ENCODE measurements around the gene SNX11.
A peak's percentile ranks its signal among the peaks of the same experiment; 100 is the strongest.

SNX11 gene

DNA sequence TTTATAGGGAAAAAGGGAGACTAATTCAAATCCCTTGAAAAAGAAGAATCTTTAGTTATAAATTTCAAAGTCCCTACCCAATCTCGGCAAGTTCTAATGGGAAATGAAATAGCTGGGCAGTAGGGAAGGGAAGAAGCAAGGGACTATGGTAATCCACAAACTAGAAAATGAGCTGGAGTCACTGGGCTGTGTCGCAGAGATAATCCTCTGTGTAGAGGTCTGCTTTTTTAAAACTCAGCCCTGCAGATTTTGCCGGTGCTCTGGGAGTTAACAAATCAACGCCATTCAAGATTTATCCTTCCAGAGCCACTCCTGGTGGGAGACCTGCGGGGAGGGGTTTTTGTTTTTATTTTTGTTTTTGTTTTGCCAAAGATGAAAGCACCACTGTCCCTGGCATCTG lies 20.8 kb downstream of the SNX11 start:
- no peak overlapping the region for H3K27ac ChIP-seq
- TF ChIP-seq, protein P1, sequence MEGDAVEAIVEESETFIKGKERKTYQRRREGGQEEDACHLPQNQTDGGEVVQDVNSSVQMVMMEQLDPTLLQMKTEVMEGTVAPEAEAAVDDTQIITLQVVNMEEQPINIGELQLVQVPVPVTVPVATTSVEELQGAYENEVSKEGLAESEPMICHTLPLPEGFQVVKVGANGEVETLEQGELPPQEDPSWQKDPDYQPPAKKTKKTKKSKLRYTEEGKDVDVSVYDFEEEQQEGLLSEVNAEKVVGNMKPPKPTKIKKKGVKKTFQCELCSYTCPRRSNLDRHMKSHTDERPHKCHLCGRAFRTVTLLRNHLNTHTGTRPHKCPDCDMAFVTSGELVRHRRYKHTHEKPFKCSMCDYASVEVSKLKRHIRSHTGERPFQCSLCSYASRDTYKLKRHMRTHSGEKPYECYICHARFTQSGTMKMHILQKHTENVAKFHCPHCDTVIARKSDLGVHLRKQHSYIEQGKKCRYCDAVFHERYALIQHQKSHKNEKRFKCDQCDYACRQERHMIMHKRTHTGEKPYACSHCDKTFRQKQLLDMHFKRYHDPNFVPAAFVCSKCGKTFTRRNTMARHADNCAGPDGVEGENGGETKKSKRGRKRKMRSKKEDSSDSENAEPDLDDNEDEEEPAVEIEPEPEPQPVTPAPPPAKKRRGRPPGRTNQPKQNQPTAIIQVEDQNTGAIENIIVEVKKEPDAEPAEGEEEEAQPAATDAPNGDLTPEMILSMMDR (conservative IDR thresholded peaks at IDR 0.05) = no peak

DNA sequence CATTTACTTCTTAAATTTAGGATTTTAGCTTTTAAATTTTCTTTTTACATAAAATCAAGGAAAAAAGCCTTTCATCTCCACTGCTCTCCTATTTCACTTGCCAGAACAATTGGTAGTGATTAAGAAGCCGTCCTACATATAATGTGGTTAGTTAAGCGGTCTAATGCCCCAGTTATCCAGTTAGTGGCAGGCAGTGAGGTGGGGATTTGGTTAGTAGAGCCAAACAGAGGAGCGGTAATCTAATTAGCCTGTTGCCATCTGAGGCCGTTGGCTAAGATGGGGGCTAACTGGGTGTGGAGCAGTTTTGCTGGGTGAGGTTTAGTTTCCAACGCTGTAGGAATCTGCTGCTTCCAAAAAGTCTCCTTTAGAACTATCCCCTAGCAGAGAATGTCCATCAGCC lies 22.4 kb downstream of the SNX11 start:
- H3K27ac ChIP-seq = no peak overlapping the region
- TF ChIP-seq, protein P1 (conservative IDR thresholded peaks at IDR 0.05) = no peak

DNA sequence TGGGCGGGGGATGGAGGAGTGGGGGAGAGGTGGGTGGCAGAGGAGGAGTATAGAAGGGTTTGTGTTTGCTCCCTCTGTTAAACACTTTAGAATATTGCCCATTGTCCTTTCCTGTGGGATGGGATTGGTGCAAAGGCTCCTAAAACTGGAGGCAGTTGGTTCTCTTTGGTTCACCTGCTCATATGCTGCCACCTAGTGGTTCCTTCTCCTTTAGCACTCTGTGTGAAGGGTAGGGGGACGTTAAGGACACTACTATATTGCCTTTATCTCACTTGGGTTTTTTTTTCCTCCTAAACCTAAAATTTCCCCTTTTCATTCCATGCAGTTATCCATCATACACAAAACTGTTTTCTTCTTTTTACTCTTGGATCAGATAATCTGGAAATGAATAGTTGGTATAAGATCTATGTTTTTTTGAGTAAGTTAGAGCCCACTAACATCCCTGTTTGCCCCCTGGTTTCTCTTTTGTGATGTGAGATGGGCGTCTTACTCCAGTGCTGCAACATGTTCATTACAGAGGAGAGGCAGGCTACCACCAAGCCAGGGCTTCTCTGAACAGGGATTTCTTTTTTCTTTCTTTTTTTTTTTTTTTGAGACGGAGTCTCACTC lies 23.8 kb downstream of the SNX11 start:
- TF ChIP-seq, protein P1 (conservative IDR thresholded peaks at IDR 0.05) = peak; percentile 92
- H3K27ac ChIP-seq = no peak overlapping the region

DNA sequence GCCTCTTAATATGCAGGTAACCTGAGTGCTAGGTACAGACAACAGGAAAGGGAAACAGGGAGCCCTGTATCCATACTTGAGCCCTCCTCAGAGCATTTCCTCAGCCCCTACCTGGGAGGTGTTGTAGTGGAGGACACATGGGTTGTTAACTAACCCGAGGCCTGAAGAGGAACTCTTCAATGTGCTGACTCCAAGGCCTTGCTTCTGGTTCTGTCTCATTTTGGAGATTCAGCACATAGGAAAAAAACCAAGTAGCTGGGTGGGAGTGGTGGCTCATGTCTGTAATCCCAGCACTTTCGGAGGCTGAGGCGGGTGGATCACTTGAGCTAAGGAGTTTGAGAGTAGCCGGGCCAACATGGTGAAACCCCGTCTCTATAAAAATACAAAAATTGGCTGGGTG lies 24.8 kb downstream of the SNX11 start:
- H3K27ac ChIP-seq = no peak overlapping the region
- TF ChIP-seq, protein P1 (conservative IDR thresholded peaks at IDR 0.05) = no peak

DNA sequence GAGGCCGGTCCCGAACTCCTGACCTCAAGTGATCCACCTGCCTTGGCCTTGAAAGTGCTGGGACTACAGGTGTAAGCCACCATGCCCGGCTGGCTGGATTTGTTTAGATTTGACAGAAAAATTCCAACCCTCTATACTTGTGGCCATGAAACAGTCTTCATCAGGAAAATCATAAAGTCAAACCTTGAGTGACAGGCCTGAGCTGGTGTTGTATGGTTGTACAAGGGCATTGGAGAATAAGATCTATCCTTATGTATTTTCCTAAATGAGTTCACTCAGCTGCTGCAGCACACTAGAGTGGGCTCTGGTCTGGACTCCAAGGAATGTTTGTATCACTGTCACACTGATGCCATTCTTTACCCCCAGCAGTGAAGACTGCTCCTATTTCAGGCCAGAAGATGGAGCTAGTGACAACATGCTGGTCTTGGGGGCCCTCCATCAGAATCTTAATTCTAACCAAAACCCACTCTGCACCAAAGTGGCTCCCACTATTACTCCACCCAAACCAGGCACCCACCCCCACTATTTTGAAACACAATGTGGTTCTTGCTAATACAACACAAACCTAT lies 27.4 kb downstream of the SNX11 start:
- TF ChIP-seq, protein P1 (conservative IDR thresholded peaks at IDR 0.05) = peak; percentile 33; the same call in 1 of the 2 replicates
- no peak overlapping the region for H3K27ac ChIP-seq

DNA sequence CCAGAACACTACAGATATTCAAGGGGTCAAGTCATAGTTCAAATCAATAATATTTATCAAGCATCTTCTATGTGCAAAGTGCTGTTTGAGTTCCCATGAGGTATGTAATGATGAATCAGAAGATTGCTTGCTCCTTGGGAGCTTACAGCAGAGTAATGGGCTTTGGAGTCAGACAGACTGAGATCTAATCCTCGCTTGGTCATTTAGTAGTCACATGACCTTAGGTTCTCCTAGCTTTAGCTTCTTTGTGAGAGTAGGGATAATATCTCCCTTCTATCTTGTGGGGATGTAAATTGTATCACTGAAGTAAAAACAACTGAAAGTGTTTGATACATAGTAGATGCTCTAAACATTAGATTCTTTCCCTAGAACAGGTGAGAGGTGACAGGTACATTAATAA lies 30.1 kb downstream of the SNX11 start:
- TF ChIP-seq, protein P1 (conservative IDR thresholded peaks at IDR 0.05) = no peak
- H3K27ac ChIP-seq = no peak overlapping the region

DNA sequence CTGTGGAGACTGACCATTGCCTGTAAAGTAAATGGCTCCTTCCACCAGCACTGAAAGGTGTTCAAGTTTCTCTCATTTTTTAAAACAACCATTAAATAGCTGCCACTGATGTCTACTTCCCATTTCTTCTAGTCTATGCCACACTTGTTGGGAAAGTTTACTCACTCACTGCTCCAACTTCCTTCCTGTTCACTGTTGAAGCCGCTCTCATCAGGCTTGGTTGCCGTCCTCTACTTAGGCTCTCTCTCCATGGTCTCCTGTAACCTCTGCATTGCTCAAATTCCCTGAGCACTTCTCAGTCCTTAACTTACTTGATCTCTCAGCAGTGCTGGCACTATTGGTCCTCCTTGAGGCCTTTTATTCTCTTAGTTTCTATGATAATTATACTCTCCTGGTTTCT lies 32.4 kb downstream of the SNX11 start:
- no peak overlapping the region for H3K27ac ChIP-seq

More for the DNA sequence above, 32.4 kb downstream of the SNX11 start:
- TF ChIP-seq, protein P1 (conservative IDR thresholded peaks at IDR 0.05) = no peak
